IMR-90 (cell line): Measurements from ENCODE around the gene MALAT1. TPM values are rescaled to one million over a fixed set of nuclear protein-coding genes. Genes with fewer than 3 reads are reported as not detected.

Experiments
- ATAC-seq: fragments of 200-7000 bp; cut with Tn5 transposase; 2 replicates; pipeline ENCODE4 v1.9.1; 2020; ENCODE audit warnings: low read depth, mild to moderate bottlenecking, moderate library complexity
- BruUV-seq: library from RNA; stranded (reverse); fragments of 400-500 nt; replicated peaks from 2 replicates; lab custom pipeline; 2021; lab: Mats Ljungman, UMichigan
- CTCF ChIA-PET: fragments of 300-600 bp; formaldehyde crosslinking; extraction: SDS; loops from one replicate; lab custom pipeline; 2021; ENCODE audit warnings: antibody characterized with exemption; lab: Yijun Ruan, JAX
- POLR2A ChIA-PET: fragments of 300-600 bp; sonication (Branson Sonifier 250); formaldehyde crosslinking; loops from one replicate; lab custom pipeline; 2022; ENCODE audit warnings: antibody characterized with exemption; ENCODE audit not compliant: unreplicated experiment; lab: Charles Lee
- DNase-seq: peaks from one replicate; pipeline ENCODE4 v3.0.0; 2013
- H2AFZ ChIP-seq: replicated peaks from 2 replicates; pipeline ENCODE3; 2013; ENCODE audit warnings: low read length, mild to moderate bottlenecking; ENCODE audit not compliant: poor library complexity
- H2AK5ac ChIP-seq: 2 replicates; pipeline ENCODE4 v1.6.1; 2013; ENCODE audit warnings: low read depth, low read length, inconsistent platforms
- H2AK9ac ChIP-seq: replicated peaks from 2 replicates; pipeline ENCODE3; 2013; ENCODE audit warnings: mild to moderate bottlenecking, low read depth, low read length, moderate library complexity; ENCODE audit not compliant: poor library complexity
- H2BK120ac ChIP-seq: 2 replicates; pipeline ENCODE4 v1.6.1; 2013; ENCODE audit warnings: low read depth, low read length, inconsistent platforms
- H2BK15ac ChIP-seq: 3 replicates; pipeline ENCODE4 v1.6.1; 2013; ENCODE audit warnings: low read depth, low read length, inconsistent platforms
- H2BK20ac ChIP-seq: 2 replicates; pipeline ENCODE4 v1.6.1; 2013; ENCODE audit warnings: low read depth, mild to moderate bottlenecking, inconsistent platforms, low read length, moderate library complexity
- H2BK5ac ChIP-seq: 2 replicates; pipeline ENCODE4 v1.6.1; 2013; ENCODE audit warnings: mild to moderate bottlenecking, low read depth, low read length, inconsistent platforms; ENCODE audit not compliant: poor library complexity, severe bottlenecking
- H3K14ac ChIP-seq: replicated peaks from 2 replicates; pipeline ENCODE4 v1.6.1; 2013; ENCODE audit warnings: low read depth, low read length, inconsistent platforms
- H3K18ac ChIP-seq: 2 replicates; pipeline ENCODE4 v1.6.1; 2013; ENCODE audit warnings: low read depth, low read length, control low read depth
- H3K23ac ChIP-seq: 2 replicates; pipeline ENCODE4 v1.6.1; 2013; ENCODE audit warnings: low read depth, low read length, inconsistent platforms
- H3K27ac ChIP-seq: 2 replicates; pipeline ENCODE4 v1.5.1; 2013; ENCODE audit warnings: mild to moderate bottlenecking, control low read depth, low read length; ENCODE audit not compliant: insufficient read depth
- H3K27me3 ChIP-seq: 2 replicates; pipeline ENCODE4 v1.6.1; 2013; ENCODE audit warnings: low read length; ENCODE audit not compliant: control insufficient read depth, insufficient read depth
- H3K36me3 ChIP-seq: 2 replicates; pipeline ENCODE4 v1.6.1; 2013; ENCODE audit warnings: low read length, mixed read lengths; ENCODE audit not compliant: control insufficient read depth, insufficient read depth
- H3K4ac ChIP-seq: 2 replicates; pipeline ENCODE4 v1.6.1; 2013; ENCODE audit warnings: low read depth, low read length, inconsistent platforms
- H3K4me1 ChIP-seq: 2 replicates; pipeline ENCODE4 v1.6.1; 2013; ENCODE audit warnings: low read length, mixed read lengths; ENCODE audit not compliant: control insufficient read depth, insufficient read depth
- H3K4me2 ChIP-seq: 2 replicates; pipeline ENCODE4 v1.6.1; 2013; ENCODE audit warnings: low read depth, mild to moderate bottlenecking, control low read depth, low read length, moderate library complexity
- H3K4me3 ChIP-seq: 2 replicates; pipeline ENCODE4 v1.5.1; 2013; ENCODE audit warnings: low read depth, mild to moderate bottlenecking, control low read depth, low read length, moderate library complexity; ENCODE audit not compliant: insufficient read depth
- H3K56ac ChIP-seq: 2 replicates; pipeline ENCODE4 v1.6.1; 2013; ENCODE audit warnings: low read length, inconsistent platforms; ENCODE audit not compliant: insufficient read depth; ENCODE audit errors: extremely low read depth
- H3K79me1 ChIP-seq, 2 experiments: 2 replicates each; pipeline ENCODE4 v1.6.1; 2013; ENCODE audit warnings: low read length in 2 of 2, inconsistent platforms in 1 of 2, low read depth in 1 of 2
- H3K9ac ChIP-seq: 2 replicates; pipeline ENCODE4 v1.6.1; 2013; ENCODE audit warnings: low read depth, low read length, control low read depth
- H3K9me1 ChIP-seq: 2 replicates; pipeline ENCODE4 v1.6.1; 2013; ENCODE audit warnings: low read length, inconsistent platforms; ENCODE audit not compliant: insufficient read depth
- H3K9me3 ChIP-seq: 2 replicates; pipeline ENCODE4 v1.6.1; 2013; ENCODE audit warnings: low read length; ENCODE audit not compliant: control insufficient read depth, insufficient read depth
- H4K20me1 ChIP-seq: 2 replicates; pipeline ENCODE4 v1.6.1; 2013; ENCODE audit warnings: low read length, inconsistent platforms; ENCODE audit not compliant: insufficient read depth
- H4K5ac ChIP-seq: 2 replicates; pipeline ENCODE4 v1.6.1; 2013; ENCODE audit warnings: mild to moderate bottlenecking, low read depth, low read length, control low read depth
- H4K8ac ChIP-seq, 2 experiments: 2 replicates each; pipeline ENCODE4 v1.6.1; 2013; ENCODE audit warnings: low read depth in 2 of 2, low read length in 2 of 2, control low read depth in 1 of 2, inconsistent platforms in 1 of 2
- H4K91ac ChIP-seq: 2 replicates; pipeline ENCODE4 v1.6.1; 2013; ENCODE audit warnings: low read depth, low read length, inconsistent platforms; ENCODE audit not compliant: insufficient read depth
- BHLHE40 ChIP-seq: fragments of 150-350 bp; IDR thresholded peaks from 2 replicates; pipeline ENCODE4 v1.6.1; 2016; ENCODE audit warnings: mild to moderate bottlenecking, low read depth, low read length
- CEBPB ChIP-seq: IDR thresholded peaks from 2 replicates; pipeline ENCODE4 v1.6.1; 2012; ENCODE audit warnings: low read depth, low read length, improper control_type of control experiment
- FOS ChIP-seq: fragments of 150-350 bp; IDR thresholded peaks from 2 replicates; pipeline ENCODE4 v1.6.1; 2016; ENCODE audit warnings: low read depth, low read length
- MAFK ChIP-seq: IDR thresholded peaks from 2 replicates; pipeline ENCODE4 v1.6.1; 2012; ENCODE audit warnings: low read depth, low read length, improper control_type of control experiment
- NFE2L2 ChIP-seq: fragments of 150-350 bp; IDR thresholded peaks from 2 replicates; pipeline ENCODE4 v1.6.1; 2016; ENCODE audit warnings: low read depth, mild to moderate bottlenecking, low read length
- WGBS, 2 experiments: methylation state at CpG; one replicate each; pipeline versions ENCODE4 v1.1.5 to v1.1.7; 2013; ENCODE audit warnings: missing lambda C conversion rate in 2 of 2; ENCODE audit not compliant: insufficient read length in 1 of 2; ENCODE audit errors: extremely low coverage in 2 of 2; 5-methylcytosine and 5-hydroxymethylcytosine counted together
- dilution Hi-C: fragments of 300-500 bp; cut with HindIII; formaldehyde crosslinking; loops from one replicate; pipeline ENCODE4 v1.14.3; 2018; ENCODE audit warnings: low sequenced_read_pairs; ENCODE audit not compliant: unreplicated experiment
- in situ Hi-C: fragments of 300-500 bp; cut with MboI; formaldehyde crosslinking; loops from 3 replicates; pipeline ENCODE4 v1.14.3; 2019; ENCODE audit warnings: low sequenced_read_pairs, inconsistent platforms, mixed read lengths
- intact Hi-C: fragments of 100-400 bp; cut with micrococcal nuclease; formaldehyde crosslinking; loops from 2 replicates; pipeline ENCODE4 v1.10.0; 2022
- polyA plus RNA-seq, 3 experiments: library from polyadenylated mRNA; depleted of rRNA; stranded (reverse); fragments of >200 nt; gene quantifications; 2 replicates each; pipeline ENCODE4 v1.2.3, GENCODE V29; 2012; ENCODE audit warnings: low replicate concordance in 1 of 3
- total RNA-seq: library from RNA; depleted of rRNA; stranded (reverse); fragments of >200 nt; gene quantifications from 2 replicates; pipeline ENCODE4 v1.2.3, GENCODE V29; 2012
- TF ChIP-seq, protein P1 (sequence below): fragments of 150-350 bp; IDR thresholded peaks from 2 replicates; pipeline ENCODE4 v1.6.1; 2017; ENCODE audit warnings: mild to moderate bottlenecking, antibody characterized with exemption, low read length, low read depth
- TF ChIP-seq, protein P2 (sequence below): conservative IDR thresholded peaks from 2 replicates; pipeline ENCODE4 v1.5.1; 2012; ENCODE audit warnings: mild to moderate bottlenecking, low read depth, low read length, improper control_type of control experiment

The MALAT1 gene
- total and polyA plus RNA-seq, 2 of the 4 experiments (the other 2 are of a cell fraction), result 636 to 3,569 TPM

DNA sequence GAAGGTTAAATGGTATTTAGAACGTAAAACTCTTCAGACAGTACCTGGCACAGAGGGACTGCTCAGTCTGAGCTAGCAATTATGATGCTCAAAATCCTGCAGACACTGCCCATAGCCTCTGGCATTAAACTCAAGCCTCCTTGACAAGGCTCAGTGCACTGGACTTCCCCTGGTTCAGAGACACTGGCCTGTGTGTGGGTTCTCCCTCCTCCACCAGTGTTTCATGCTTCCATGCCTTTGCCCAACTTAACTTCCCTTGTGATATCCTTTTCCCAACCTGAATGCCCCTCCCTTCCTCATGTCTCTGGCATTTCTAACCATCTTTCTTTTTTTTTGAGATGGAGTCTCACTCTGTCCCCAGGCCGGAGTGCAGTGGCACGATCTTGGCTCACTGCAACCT lies 50.3 kb downstream of the MALAT1 start:
- Histone ChIP-seq H3K4me3 (no peak overlapping the region), H3K36me3 (peaks cover 50% of the 10 kb centered on the region), H2BK20ac (no peak overlapping the region), H3K23ac (no peak overlapping the region), H3K56ac (no peak overlapping the region), H3K9ac (no peak overlapping the region), H4K91ac (no peak overlapping the region), H2BK15ac (no peak overlapping the region), H4K20me1 (peaks cover 8% of the 10 kb centered on the region), H3K4me1 (no peaks in the 10 kb centered on the region), H4K5ac (no peak overlapping the region), H3K79me1 (peaks cover 3 to 8% of the 10 kb centered on the region in 2 experiments; a peak in 3 of 4 replicates), H3K27me3 (no peaks in the 10 kb centered on the region), H3K9me1 (no peaks in the 10 kb centered on the region), H2AFZ (no peak overlapping the region), H3K14ac (no peak overlapping the region), H2AK9ac (no peak overlapping the region), H2BK120ac (no peak overlapping the region), H2BK5ac (no peak overlapping the region), H4K8ac (no peak overlapping the region), H3K9me3 (no peaks in the 10 kb centered on the region), H3K18ac (no peak overlapping the region), H3K27ac (no peak overlapping the region), H3K4me2 (no peak overlapping the region), H3K4ac (no peak overlapping the region), H2AK5ac (no peak overlapping the region)
- ChIA-PET CTCF (no interaction called here), POLR2A (no interaction called here)
- ATAC-seq (no peak), DNase-seq (no peak)
- dilution Hi-C loops (no loop called here), intact Hi-C loops (no loop called here), in situ Hi-C loops (no loop called here)
- no TSS peak for BruUV-seq
- TF ChIP-seq NFE2L2 (no peak), CEBPB (no peak), MAFK (no peak), FOS (no peak), BHLHE40 (no peak)
- TF ChIP-seq, protein P1, sequence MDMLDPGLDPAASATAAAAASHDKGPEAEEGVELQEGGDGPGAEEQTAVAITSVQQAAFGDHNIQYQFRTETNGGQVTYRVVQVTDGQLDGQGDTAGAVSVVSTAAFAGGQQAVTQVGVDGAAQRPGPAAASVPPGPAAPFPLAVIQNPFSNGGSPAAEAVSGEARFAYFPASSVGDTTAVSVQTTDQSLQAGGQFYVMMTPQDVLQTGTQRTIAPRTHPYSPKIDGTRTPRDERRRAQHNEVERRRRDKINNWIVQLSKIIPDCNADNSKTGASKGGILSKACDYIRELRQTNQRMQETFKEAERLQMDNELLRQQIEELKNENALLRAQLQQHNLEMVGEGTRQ, result no peak
- TF ChIP-seq, protein P2, sequence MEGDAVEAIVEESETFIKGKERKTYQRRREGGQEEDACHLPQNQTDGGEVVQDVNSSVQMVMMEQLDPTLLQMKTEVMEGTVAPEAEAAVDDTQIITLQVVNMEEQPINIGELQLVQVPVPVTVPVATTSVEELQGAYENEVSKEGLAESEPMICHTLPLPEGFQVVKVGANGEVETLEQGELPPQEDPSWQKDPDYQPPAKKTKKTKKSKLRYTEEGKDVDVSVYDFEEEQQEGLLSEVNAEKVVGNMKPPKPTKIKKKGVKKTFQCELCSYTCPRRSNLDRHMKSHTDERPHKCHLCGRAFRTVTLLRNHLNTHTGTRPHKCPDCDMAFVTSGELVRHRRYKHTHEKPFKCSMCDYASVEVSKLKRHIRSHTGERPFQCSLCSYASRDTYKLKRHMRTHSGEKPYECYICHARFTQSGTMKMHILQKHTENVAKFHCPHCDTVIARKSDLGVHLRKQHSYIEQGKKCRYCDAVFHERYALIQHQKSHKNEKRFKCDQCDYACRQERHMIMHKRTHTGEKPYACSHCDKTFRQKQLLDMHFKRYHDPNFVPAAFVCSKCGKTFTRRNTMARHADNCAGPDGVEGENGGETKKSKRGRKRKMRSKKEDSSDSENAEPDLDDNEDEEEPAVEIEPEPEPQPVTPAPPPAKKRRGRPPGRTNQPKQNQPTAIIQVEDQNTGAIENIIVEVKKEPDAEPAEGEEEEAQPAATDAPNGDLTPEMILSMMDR, result no peak
- WGBS, 2 experiments, result no CpG with 5 or more reads among the region's 3 CpGs
